ENCODE data around the gene PLCL2.

DNA sequence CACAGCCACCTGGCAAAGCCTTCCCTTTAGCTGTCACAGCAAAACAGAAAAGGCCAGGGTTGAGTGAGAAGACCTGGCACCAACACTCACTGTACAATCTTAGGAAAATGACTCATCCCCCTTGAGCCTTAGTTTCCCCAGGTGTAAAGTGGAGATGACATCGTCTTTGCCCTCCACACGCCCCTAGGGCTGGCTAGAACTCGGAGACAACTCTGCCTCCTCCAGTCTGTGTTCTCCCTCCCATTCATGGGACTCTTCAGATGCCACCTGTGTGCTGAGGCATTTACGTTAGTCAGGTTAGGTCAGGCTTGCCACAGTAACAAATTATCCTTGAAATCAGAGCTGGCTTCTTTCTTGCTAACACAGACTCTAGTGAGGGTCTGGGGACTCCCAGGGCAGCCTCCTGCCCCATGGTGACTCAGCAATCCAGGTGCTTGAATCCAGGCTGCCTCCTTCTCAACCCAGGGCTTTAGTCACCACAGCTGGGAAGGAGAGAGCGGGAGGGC, 252.6 kb downstream of the PLCL2 start:
- TF ChIP-seq POLR2A (IDR thresholded peaks at IDR 0.05; ENCODE audit: low read depth, low read length) (no peak), POLR2AphosphoS5 (IDR thresholded peaks at IDR 0.05; ENCODE audit: low read depth, low read length) (no peak), TAF1 (IDR thresholded peaks at IDR 0.05; ENCODE audit: borderline replicate concordance, low read depth, low read length) (no peak)
